Parathyroid adenoma (tissue), 2 donors: Measurements from ENCODE around the gene CNTF.

Experiments used
- H2AFZ ChIP-seq: fragments of 300-600 bp; sonication (generic); one replicate; pipeline ENCODE4 v1.7.0; 2017; ENCODE audit warnings: antibody characterized with exemption, mild to moderate bottlenecking
- H3K27ac ChIP-seq: fragments of 300-600 bp; sonication (generic); one replicate; pipeline ENCODE4 v1.7.0; 2017
- H3K27me3 ChIP-seq: fragments of 300-600 bp; sonication (generic); one replicate; pipeline ENCODE4 v1.7.0; 2017; ENCODE audit warnings: low read length; ENCODE audit not compliant: control insufficient read depth, insufficient read depth
- H3K36me3 ChIP-seq: fragments of 300-600 bp; sonication (generic); one replicate; pipeline ENCODE4 v1.7.0; 2017; ENCODE audit warnings: low read length; ENCODE audit not compliant: control insufficient read depth, insufficient read depth
- H3K4me1 ChIP-seq: fragments of 300-600 bp; sonication (generic); one replicate; pipeline ENCODE4 v1.7.0; 2017; ENCODE audit warnings: control low read depth
- H3K4me2 ChIP-seq: fragments of 300-600 bp; sonication (generic); one replicate; pipeline ENCODE4 v1.7.0; 2017; ENCODE audit warnings: low read length
- H3K4me3 ChIP-seq: fragments of 300-600 bp; sonication (generic); one replicate; pipeline ENCODE4 v1.7.0; 2017; ENCODE audit warnings: low read depth, low read length
- H3K79me2 ChIP-seq: fragments of 300-600 bp; sonication (generic); one replicate; pipeline ENCODE4 v1.7.0; 2017; ENCODE audit warnings: control low read depth
- H3K9ac ChIP-seq: fragments of 300-600 bp; sonication (generic); one replicate; pipeline ENCODE4 v1.7.0; 2017; ENCODE audit warnings: mild to moderate bottlenecking
- H3K9me3 ChIP-seq: fragments of 300-600 bp; sonication (generic); one replicate; pipeline ENCODE4 v1.7.0; 2017; ENCODE audit warnings: low read length; ENCODE audit not compliant: control insufficient read depth
- TF ChIP-seq, protein P1 (sequence below): fragments of 300-600 bp; sonication (generic); IDR thresholded peaks from one replicate; pipeline ENCODE4 v1.7.0; 2017; ENCODE audit warnings: antibody characterized with exemption, mild to moderate bottlenecking
- donor health status: primary hyperparathyroidism.

The CNTF gene

DNA sequence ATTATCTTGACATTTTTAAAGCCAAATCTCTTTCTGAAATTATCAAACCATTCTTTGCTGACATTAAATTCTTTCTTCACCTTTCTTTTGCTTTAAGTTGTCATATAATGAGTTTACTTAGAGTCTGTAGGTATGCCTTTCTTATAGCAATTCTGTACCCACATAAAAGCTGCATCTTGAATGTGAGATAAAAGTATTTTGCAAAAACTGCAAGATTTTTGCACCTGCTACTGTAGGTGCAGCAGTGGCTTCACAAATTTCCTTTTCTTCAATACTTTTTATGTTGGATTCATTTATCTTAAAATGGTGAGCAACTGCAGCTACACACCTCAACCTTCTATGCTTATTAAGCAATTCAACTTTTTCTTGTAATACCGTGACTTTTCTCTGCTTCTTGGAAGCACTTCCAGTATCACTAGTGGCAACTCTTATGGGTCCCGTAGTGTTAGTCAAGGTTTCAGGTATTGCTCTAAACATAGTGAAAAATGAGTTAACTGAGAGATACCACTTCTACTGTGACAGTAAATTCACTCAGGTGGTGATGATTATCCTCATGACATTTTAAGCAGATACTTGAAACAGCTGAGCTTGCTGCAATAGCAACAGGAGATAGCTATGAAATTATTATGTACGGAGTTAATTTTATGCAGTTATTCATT is 24.9 kb upstream of the CNTF start:
- Histone ChIP-seq H3K79me2 (peaks cover 14% of the 10 kb centered on the region), H3K9me3 (no peaks in the 10 kb centered on the region), H3K36me3 (no peaks in the 10 kb centered on the region), H3K27ac (no peak overlapping the region), H3K27me3 (no peaks in the 10 kb centered on the region), H2AFZ (no peak overlapping the region), H3K9ac (no peak overlapping the region), H3K4me3 (no peak overlapping the region), H3K4me1 (peaks cover under 1% of the 10 kb centered on the region), H3K4me2 (no peak overlapping the region)
- TF ChIP-seq, protein P1, sequence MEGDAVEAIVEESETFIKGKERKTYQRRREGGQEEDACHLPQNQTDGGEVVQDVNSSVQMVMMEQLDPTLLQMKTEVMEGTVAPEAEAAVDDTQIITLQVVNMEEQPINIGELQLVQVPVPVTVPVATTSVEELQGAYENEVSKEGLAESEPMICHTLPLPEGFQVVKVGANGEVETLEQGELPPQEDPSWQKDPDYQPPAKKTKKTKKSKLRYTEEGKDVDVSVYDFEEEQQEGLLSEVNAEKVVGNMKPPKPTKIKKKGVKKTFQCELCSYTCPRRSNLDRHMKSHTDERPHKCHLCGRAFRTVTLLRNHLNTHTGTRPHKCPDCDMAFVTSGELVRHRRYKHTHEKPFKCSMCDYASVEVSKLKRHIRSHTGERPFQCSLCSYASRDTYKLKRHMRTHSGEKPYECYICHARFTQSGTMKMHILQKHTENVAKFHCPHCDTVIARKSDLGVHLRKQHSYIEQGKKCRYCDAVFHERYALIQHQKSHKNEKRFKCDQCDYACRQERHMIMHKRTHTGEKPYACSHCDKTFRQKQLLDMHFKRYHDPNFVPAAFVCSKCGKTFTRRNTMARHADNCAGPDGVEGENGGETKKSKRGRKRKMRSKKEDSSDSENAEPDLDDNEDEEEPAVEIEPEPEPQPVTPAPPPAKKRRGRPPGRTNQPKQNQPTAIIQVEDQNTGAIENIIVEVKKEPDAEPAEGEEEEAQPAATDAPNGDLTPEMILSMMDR = no peak

DNA sequence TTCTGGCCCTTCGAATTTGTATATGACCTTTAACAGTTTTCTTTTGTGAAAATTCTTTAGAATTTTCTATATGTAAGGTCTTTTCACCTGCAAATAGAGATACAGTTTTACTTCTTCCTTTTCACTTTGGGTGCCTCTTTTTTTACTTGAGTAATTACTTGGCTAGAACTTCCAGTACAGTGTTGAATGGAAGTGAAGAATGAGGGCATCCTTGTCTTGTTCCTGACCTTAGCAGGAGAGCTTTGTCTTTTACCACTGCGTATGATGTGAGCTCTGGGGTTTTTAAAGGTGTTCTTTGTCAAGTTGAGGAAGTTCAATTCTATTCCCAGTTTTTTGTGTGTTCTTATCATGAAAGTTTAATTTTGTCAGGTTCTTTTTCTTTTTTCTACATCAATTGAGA is 22.0 kb upstream of the CNTF start:
- Histone ChIP-seq H3K79me2 (peaks cover 18% of the 10 kb centered on the region), H3K9ac (no peak overlapping the region), H3K4me1 (no peaks in the 10 kb centered on the region), H3K27ac (no peak overlapping the region), H3K4me3 (no peak overlapping the region), H3K27me3 (no peaks in the 10 kb centered on the region), H2AFZ (no peak overlapping the region), H3K9me3 (no peaks in the 10 kb centered on the region), H3K4me2 (no peak overlapping the region), H3K36me3 (no peaks in the 10 kb centered on the region)
- TF ChIP-seq, protein P1 = no peak

- H3K9me3 ChIP-seq = no peaks in the 10 kb centered on the region
- H3K4me2 ChIP-seq = no peak overlapping the region
- H3K4me3 ChIP-seq = no peak overlapping the region
- H3K27ac ChIP-seq = no peak overlapping the region
- H3K4me1 ChIP-seq = no peaks in the 10 kb centered on the region
- H3K36me3 ChIP-seq = no peaks in the 10 kb centered on the region
- no peak overlapping the region for H3K9ac ChIP-seq
- H3K27me3 ChIP-seq = no peaks in the 10 kb centered on the region
- H2AFZ ChIP-seq = no peak overlapping the region
- TF ChIP-seq, protein P1 = no peak
- peaks cover 14% of the 10 kb centered on the region for H3K79me2 ChIP-seq
Measured at GRCh38 chr11:58606930-58607714, 15.3 kb upstream of the CNTF start.

DNA sequence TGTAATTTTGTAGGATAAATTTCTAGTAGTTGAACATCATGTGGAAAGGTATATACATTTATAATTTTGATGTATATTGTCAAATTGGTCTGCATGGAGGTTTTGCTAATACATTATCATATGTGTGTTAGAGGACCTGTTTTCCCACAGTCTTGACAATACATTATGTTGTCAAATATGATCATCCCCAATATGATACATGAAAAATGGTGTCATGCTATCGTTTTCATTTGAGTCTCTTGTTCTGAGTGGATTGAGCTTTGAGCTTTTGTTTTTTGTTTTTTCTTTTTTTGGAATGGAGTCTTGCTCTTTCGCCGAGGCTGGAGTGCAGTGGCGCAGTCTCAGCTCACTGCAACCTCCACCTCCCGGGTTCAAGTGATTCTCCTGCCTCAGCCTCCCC is 14.1 kb upstream of the CNTF start:
- peaks cover 6% of the 10 kb centered on the region for H3K79me2 ChIP-seq
- no peak overlapping the region for H2AFZ ChIP-seq
- H3K4me1 ChIP-seq = no peaks in the 10 kb centered on the region
- no peak overlapping the region for H3K4me3 ChIP-seq
- H3K9ac ChIP-seq = no peak overlapping the region
- H3K36me3 ChIP-seq = no peaks in the 10 kb centered on the region
- H3K27me3 ChIP-seq = no peaks in the 10 kb centered on the region
- TF ChIP-seq, protein P1 = no peak
- no peak overlapping the region for H3K27ac ChIP-seq
- no peaks in the 10 kb centered on the region for H3K9me3 ChIP-seq
- H3K4me2 ChIP-seq = no peak overlapping the region
